Measurements from ENCODE around the gene ECT2L. TPM values are rescaled to one million over a fixed set of nuclear protein-coding genes. Genes with fewer than 3 reads are reported as not detected.

ECT2L gene
- total and polyA plus RNA-seq, 4 donors, result under 0.01 to 0.32 TPM; not detected in 2

- TF ChIP-seq, protein P1, sequence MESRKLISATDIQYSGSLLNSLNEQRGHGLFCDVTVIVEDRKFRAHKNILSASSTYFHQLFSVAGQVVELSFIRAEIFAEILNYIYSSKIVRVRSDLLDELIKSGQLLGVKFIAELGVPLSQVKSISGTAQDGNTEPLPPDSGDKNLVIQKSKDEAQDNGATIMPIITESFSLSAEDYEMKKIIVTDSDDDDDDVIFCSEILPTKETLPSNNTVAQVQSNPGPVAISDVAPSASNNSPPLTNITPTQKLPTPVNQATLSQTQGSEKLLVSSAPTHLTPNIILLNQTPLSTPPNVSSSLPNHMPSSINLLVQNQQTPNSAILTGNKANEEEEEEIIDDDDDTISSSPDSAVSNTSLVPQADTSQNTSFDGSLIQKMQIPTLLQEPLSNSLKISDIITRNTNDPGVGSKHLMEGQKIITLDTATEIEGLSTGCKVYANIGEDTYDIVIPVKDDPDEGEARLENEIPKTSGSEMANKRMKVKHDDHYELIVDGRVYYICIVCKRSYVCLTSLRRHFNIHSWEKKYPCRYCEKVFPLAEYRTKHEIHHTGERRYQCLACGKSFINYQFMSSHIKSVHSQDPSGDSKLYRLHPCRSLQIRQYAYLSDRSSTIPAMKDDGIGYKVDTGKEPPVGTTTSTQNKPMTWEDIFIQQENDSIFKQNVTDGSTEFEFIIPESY (IDR thresholded peaks at IDR 0.05), result no peak
- TF ChIP-seq JUND (IDR thresholded peaks at IDR 0.05) (no peak), EGR1 (IDR thresholded peaks at IDR 0.05; ENCODE audit: low read depth in 2 of 2) (no peak), YY1 (IDR thresholded peaks at IDR 0.05) (no peak)
Observed at GRCh38 chr6:138806889-138807288, 11.0 kb downstream of the ECT2L start (continued).

DNA sequence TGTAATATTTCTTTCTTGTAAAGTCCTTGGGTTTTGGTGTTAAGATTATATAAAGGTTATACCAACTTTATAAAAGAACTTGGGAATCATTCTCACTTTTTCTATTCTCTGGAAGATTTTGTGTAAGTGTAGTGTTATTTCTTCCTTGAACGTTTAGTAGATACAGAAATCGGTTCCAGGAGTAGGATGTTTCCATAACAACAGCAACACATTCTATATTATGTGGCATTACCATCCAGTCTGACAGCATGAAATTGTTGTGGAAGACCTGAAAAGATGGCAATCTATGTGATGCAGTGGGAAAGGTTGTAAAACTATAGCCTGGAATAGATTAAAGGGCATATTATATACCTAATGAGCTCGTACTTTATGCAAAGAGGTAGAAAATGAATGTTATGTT is 13.8 kb downstream of the ECT2L start:
- Histone ChIP-seq H3K4me3 (ENCODE audit: low read depth in 1 of 3, low read length in 3 of 3) (no peak overlapping the region), H3K27me3 (ENCODE audit: control insufficient read depth in 4 of 4, insufficient read depth in 4 of 4, low read length in 3 of 4) (no peaks in the 10 kb centered on the region), H3K9me3 (ENCODE audit: control insufficient read depth in 4 of 4, low read length in 3 of 4) (no peaks in the 10 kb centered on the region), H3K4me1 (ENCODE audit: control insufficient read depth in 4 of 4, insufficient read depth in 4 of 4, low read length in 3 of 4) (no peaks in the 10 kb centered on the region), H3K36me3 (ENCODE audit: control insufficient read depth in 4 of 4, insufficient read depth in 3 of 4, low read depth in 1 of 4, low read length in 3 of 4) (no peaks in the 10 kb centered on the region), H3K27ac (ENCODE audit: low read depth in 1 of 2, low read length in 2 of 2) (no peak overlapping the region), H3K9ac (ENCODE audit: low read depth in 1 of 2, low read length in 2 of 2) (no peak overlapping the region)
- 88% methylated on average over 3 of the region's 3 CpGs for WGBS
- DNase-seq (ENCODE audit: low spot score), result no peak
- no peak for TF ChIP-seq YY1 (IDR thresholded peaks at IDR 0.05)
- TF ChIP-seq, protein P2, sequence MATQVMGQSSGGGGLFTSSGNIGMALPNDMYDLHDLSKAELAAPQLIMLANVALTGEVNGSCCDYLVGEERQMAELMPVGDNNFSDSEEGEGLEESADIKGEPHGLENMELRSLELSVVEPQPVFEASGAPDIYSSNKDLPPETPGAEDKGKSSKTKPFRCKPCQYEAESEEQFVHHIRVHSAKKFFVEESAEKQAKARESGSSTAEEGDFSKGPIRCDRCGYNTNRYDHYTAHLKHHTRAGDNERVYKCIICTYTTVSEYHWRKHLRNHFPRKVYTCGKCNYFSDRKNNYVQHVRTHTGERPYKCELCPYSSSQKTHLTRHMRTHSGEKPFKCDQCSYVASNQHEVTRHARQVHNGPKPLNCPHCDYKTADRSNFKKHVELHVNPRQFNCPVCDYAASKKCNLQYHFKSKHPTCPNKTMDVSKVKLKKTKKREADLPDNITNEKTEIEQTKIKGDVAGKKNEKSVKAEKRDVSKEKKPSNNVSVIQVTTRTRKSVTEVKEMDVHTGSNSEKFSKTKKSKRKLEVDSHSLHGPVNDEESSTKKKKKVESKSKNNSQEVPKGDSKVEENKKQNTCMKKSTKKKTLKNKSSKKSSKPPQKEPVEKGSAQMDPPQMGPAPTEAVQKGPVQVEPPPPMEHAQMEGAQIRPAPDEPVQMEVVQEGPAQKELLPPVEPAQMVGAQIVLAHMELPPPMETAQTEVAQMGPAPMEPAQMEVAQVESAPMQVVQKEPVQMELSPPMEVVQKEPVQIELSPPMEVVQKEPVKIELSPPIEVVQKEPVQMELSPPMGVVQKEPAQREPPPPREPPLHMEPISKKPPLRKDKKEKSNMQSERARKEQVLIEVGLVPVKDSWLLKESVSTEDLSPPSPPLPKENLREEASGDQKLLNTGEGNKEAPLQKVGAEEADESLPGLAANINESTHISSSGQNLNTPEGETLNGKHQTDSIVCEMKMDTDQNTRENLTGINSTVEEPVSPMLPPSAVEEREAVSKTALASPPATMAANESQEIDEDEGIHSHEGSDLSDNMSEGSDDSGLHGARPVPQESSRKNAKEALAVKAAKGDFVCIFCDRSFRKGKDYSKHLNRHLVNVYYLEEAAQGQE (IDR thresholded peaks at IDR 0.05), result no peak

GRCh38 chr6:138811866-138812265 is 16.0 kb downstream of the ECT2L start:
- no peak overlapping the region for H3K9ac ChIP-seq (ENCODE audit: low read depth in 1 of 2, low read length in 2 of 2)
- H3K27ac ChIP-seq (ENCODE audit: low read depth in 1 of 2, low read length in 2 of 2), result no peak overlapping the region
- H3K9me3 ChIP-seq (ENCODE audit: control insufficient read depth in 4 of 4, low read length in 3 of 4), result no peaks in the 10 kb centered on the region
- H3K36me3 ChIP-seq (ENCODE audit: control insufficient read depth in 4 of 4, insufficient read depth in 3 of 4, low read depth in 1 of 4, low read length in 3 of 4), result no peaks in the 10 kb centered on the region
- DNase-seq (ENCODE audit: low spot score), result no peak
- TF ChIP-seq FOXA1 (IDR thresholded peaks at IDR 0.05) (no peak), GABPA (IDR thresholded peaks at IDR 0.05 in 1 of 2, conservative IDR thresholded peaks at IDR 0.05 in 1 of 2) (no peak), JUND (IDR thresholded peaks at IDR 0.05) (no peak), RXRA (IDR thresholded peaks at IDR 0.05) (no peak), HNF4G (IDR thresholded peaks at IDR 0.05) (no peak), HNF4A (conservative IDR thresholded peaks at IDR 0.05) (no peak)
- TF ChIP-seq, protein P3, sequence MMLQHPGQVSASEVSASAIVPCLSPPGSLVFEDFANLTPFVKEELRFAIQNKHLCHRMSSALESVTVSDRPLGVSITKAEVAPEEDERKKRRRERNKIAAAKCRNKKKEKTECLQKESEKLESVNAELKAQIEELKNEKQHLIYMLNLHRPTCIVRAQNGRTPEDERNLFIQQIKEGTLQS (IDR thresholded peaks at IDR 0.05), result no peak
- TF ChIP-seq, protein P2 (IDR thresholded peaks at IDR 0.05), result no peak
- TF ChIP-seq, protein P4, sequence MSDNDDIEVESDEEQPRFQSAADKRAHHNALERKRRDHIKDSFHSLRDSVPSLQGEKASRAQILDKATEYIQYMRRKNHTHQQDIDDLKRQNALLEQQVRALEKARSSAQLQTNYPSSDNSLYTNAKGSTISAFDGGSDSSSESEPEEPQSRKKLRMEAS (IDR thresholded peaks at IDR 0.05), result no peak
- H3K4me1 ChIP-seq (ENCODE audit: control insufficient read depth in 4 of 4, insufficient read depth in 4 of 4, low read length in 3 of 4), result no peaks in the 10 kb centered on the region
- H3K4me3 ChIP-seq (ENCODE audit: low read depth in 1 of 3, low read length in 3 of 3), result no peak overlapping the region
- no peaks in the 10 kb centered on the region for H3K27me3 ChIP-seq (ENCODE audit: control insufficient read depth in 4 of 4, insufficient read depth in 4 of 4, low read length in 3 of 4)
- 85% methylated on average over 3 of the region's 3 CpGs for WGBS
